CD4-positive, alpha-beta T cell (primary cell): ENCODE results near the gene XPO6. TPM values are rescaled to one million over a fixed set of nuclear protein-coding genes. Genes with fewer than 3 reads are reported as not detected.
A peak's percentile ranks its signal among the peaks of the same experiment; 100 is the strongest.

ENCODE experiments used
- ATAC-seq: fragments of 200-7000 bp; cut with Tn5 transposase; one replicate; pipeline ENCODE4 v1.10.0; 2022; ENCODE audit warnings: mild to moderate bottlenecking; ENCODE audit not compliant: poor library complexity
- CTCF ChIA-PET: fragments of 350-600 bp; sonication (Branson Sonifier 250); formaldehyde crosslinking; loops from one replicate; lab custom pipeline; 2021; ENCODE audit warnings: antibody characterized with exemption, inconsistent platforms; lab: Charles Lee
- POLR2A ChIA-PET: fragments of 350-600 bp; sonication (Branson Sonifier 250); formaldehyde crosslinking; loops from one replicate; lab custom pipeline; 2021; ENCODE audit warnings: antibody characterized with exemption, inconsistent platforms; lab: Charles Lee
- DNase-seq, 14 experiments: peaks; one replicate each; pipeline ENCODE4 v3.0.0-alpha.2; 2013 to 2020; ENCODE audit warnings: mixed read lengths in 2 of 14
- H3K27ac ChIP-seq, 2 donors: one replicate each; pipeline versions ENCODE4 v1.5.1 to v1.7.0; 2013; ENCODE audit warnings: low read length in 2 of 2, low read depth in 1 of 2, mild to moderate bottlenecking in 1 of 2
- H3K27me3 ChIP-seq, 2 experiments: 1 replicate in 1 of 2; 2 replicates in 1 of 2; pipeline versions ENCODE4 v1.6.1 to v1.7.0; 2013; ENCODE audit warnings: low read length in 2 of 2, control low read depth in 1 of 2, mild to moderate bottlenecking in 1 of 2, moderate library complexity in 1 of 2; ENCODE audit not compliant: insufficient read depth in 2 of 2, control insufficient read depth in 1 of 2
- H3K36me3 ChIP-seq: one replicate; pipeline ENCODE4 v1.6.1; 2013; ENCODE audit warnings: low read length, control low read depth; ENCODE audit not compliant: insufficient read depth
- H3K4me1 ChIP-seq: one replicate; pipeline ENCODE4 v1.6.1; 2013; ENCODE audit warnings: low read length, control low read depth; ENCODE audit not compliant: insufficient read depth
- H3K4me3 ChIP-seq: one replicate; pipeline ENCODE4 v1.5.1; 2013; ENCODE audit warnings: mild to moderate bottlenecking, low read length, moderate library complexity
- H3K9me3 ChIP-seq, 2 experiments: 1 replicate in 1 of 2; 2 replicates in 1 of 2; pipeline versions ENCODE4 v1.6.1 to v1.7.0; 2013; ENCODE audit warnings: low read length in 2 of 2, mild to moderate bottlenecking in 2 of 2, control low read depth in 1 of 2, moderate library complexity in 1 of 2; ENCODE audit not compliant: control insufficient read depth in 1 of 2, insufficient read depth in 1 of 2
- H3K27ac Mint-ChIP-seq: one replicate; pipeline ENCODE4 v1.8.0; 2020; ENCODE audit warnings: mixed read lengths
- H3K27me3 Mint-ChIP-seq: one replicate; pipeline ENCODE4 v1.8.0; 2021; ENCODE audit warnings: mixed read lengths
- H3K36me3 Mint-ChIP-seq: one replicate; pipeline ENCODE4 v1.8.0; 2021; ENCODE audit warnings: low read depth, mixed read lengths
- H3K4me1 Mint-ChIP-seq: one replicate; pipeline ENCODE4 v1.8.0; 2021; ENCODE audit warnings: low read depth, mixed read lengths
- H3K4me3 Mint-ChIP-seq: one replicate; pipeline ENCODE4 v1.8.0; 2020; ENCODE audit warnings: mild to moderate bottlenecking, mixed read lengths
- H3K9me3 Mint-ChIP-seq: one replicate; pipeline ENCODE4 v1.8.0; 2020; ENCODE audit warnings: mixed read lengths
- intact Hi-C, 2 experiments: fragments of 100-400 bp; cut with DNase I in 1 of 2; cut with micrococcal nuclease in 1 of 2; formaldehyde crosslinking; loops; one replicate each; pipeline versions ENCODE4 v1.15.1 to v1.9.0; 2023 to 2025; cut with DNase I, micrococcal nuclease
- total RNA-seq, 174 experiments: library from RNA in 2 of 174; stranded (reverse) in 2 of 174; gene quantifications; one replicate each; pipeline ENCODE4 v1.2.3 and lab custom pipeline; 2021 to 2026
- TF ChIP-seq, protein P1 (sequence below): fragments of 200-600 bp; IDR thresholded peaks from one replicate; pipeline ENCODE4 v1.8.0; 2022; ENCODE audit warnings: antibody characterized with exemption, mild to moderate bottlenecking

The XPO6 gene
- total RNA-seq, 2 experiments from 2014 or later, result 378 to 390 TPM

DNA sequence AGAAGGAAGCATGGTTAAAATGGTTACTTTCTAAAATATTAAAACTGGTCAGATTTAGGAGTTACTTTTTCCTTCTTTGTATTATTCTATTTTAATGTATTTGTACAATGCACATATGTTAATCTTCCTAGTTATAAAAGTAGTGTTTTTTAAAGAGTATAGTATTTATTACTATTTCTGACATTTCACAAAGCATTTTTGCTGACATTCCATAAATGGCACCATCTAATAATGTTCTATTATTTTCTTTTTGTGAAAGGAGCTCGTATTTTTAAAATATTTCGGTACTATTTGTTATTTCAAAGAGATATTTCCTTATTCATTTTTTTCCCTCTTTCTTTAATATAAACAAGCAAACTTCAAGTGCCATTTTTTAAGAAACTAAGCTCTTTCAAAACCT lies 100.8 kb downstream of the XPO6 start:
- H3K27ac Mint-ChIP-seq, result peak overlapping the region; percentile 66
- H3K27ac ChIP-seq, result no peak overlapping the region
- CTCF ChIA-PET, result interaction anchor here (1.1 to 1.4 kb wide), 2 partner anchors 18 to 20 kb away, joined by 3 read pairs; no protein-coding TSS in a partner anchor

DNA sequence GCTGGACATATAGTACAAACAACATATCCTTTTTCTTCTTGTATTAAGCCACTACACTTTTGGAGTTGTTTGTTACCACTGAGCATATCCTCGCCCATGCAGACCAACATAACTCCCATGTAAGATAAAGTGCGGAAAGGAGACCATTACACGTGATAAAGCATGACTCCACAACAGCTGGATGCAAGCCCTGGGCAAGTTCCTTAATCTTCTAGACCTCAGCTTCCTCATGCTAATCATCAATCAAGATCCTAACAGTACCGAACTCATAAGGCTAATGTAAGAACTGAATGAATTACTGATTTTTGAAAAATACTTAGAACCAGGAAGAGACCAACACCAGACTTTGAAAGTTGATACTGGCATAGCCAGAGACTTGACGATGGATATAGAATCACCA lies 101.3 kb downstream of the XPO6 start:
- Mint-ChIP-seq H3K27me3 (no peaks in the 10 kb centered on the region), H3K36me3 (peaks cover 99% of the 10 kb centered on the region), H3K9me3 (no peaks in the 10 kb centered on the region), H3K4me3 (no peak overlapping the region), H3K27ac (peak overlapping the region; percentile 66), H3K4me1 (peaks cover 24% of the 10 kb centered on the region)
- no peak overlapping the region for H3K4me3 ChIP-seq
- TF ChIP-seq, protein P1, sequence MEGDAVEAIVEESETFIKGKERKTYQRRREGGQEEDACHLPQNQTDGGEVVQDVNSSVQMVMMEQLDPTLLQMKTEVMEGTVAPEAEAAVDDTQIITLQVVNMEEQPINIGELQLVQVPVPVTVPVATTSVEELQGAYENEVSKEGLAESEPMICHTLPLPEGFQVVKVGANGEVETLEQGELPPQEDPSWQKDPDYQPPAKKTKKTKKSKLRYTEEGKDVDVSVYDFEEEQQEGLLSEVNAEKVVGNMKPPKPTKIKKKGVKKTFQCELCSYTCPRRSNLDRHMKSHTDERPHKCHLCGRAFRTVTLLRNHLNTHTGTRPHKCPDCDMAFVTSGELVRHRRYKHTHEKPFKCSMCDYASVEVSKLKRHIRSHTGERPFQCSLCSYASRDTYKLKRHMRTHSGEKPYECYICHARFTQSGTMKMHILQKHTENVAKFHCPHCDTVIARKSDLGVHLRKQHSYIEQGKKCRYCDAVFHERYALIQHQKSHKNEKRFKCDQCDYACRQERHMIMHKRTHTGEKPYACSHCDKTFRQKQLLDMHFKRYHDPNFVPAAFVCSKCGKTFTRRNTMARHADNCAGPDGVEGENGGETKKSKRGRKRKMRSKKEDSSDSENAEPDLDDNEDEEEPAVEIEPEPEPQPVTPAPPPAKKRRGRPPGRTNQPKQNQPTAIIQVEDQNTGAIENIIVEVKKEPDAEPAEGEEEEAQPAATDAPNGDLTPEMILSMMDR, result no peak
- peaks cover 4% of the 10 kb centered on the region for H3K4me1 ChIP-seq
- no peak for ATAC-seq
- H3K36me3 ChIP-seq, result peaks cover 97% of the 10 kb centered on the region
- POLR2A ChIA-PET, result interaction anchor here (1.2 kb wide), 1 partner anchor 18 kb away, joined by 3 read pairs; no protein-coding TSS in a partner anchor
- H3K27me3 ChIP-seq, result no peaks in the 10 kb centered on the region
- H3K27ac ChIP-seq, result no peak overlapping the region
- CTCF ChIA-PET, result interaction anchor here (1.1 to 1.4 kb wide), 2 partner anchors 18 to 20 kb away, joined by 3 read pairs; no protein-coding TSS in a partner anchor
- H3K9me3 ChIP-seq, result no peaks in the 10 kb centered on the region
- intact Hi-C loops, result no loop called here
- peak in 2 of 14 experiments; percentile 6 to 27 for DNase-seq

More for the DNA sequence above, 100.8 kb downstream of the XPO6 start:
- H3K4me1 Mint-ChIP-seq, result peaks cover 24% of the 10 kb centered on the region
- H3K4me1 ChIP-seq, result peaks cover 4% of the 10 kb centered on the region
- no peak overlapping the region for H3K4me3 ChIP-seq
- peaks cover 99% of the 10 kb centered on the region for H3K36me3 Mint-ChIP-seq
- TF ChIP-seq, protein P1, result no peak
- no peaks in the 10 kb centered on the region for H3K9me3 Mint-ChIP-seq
- no peaks in the 10 kb centered on the region for H3K27me3 ChIP-seq
- ATAC-seq, result no peak
- H3K4me3 Mint-ChIP-seq, result no peak overlapping the region
- H3K36me3 ChIP-seq, result peaks cover 97% of the 10 kb centered on the region
- no peaks in the 10 kb centered on the region for H3K9me3 ChIP-seq
- H3K27me3 Mint-ChIP-seq, result no peaks in the 10 kb centered on the region
- intact Hi-C loops, result no loop called here
- POLR2A ChIA-PET, result interaction anchor here (1.2 kb wide), 1 partner anchor 17 kb away, joined by 3 read pairs; no protein-coding TSS in a partner anchor
- DNase-seq, result no peak

DNA sequence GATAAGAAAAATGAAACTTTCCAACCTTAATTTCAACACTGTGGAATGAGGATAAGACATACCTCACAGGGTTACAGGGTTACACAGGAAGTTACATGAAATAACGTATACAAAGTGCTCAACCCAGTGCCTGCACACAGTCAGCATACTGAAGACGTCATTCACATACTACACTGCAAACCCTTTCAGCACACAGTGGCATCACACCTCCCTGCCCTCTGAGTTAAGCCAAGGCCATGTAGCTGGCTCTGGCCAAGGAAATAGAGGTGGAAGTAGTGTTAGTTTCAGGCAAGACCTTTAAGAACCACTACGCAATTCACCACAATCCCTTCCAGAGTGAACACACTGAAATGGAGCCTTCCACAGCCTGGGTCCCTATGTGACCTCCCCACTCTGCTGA lies 101.7 kb downstream of the XPO6 start:
- H3K4me3 ChIP-seq, result no peak overlapping the region
- H3K9me3 ChIP-seq, result no peaks in the 10 kb centered on the region
- H3K9me3 Mint-ChIP-seq, result no peaks in the 10 kb centered on the region
- H3K36me3 ChIP-seq, result peaks cover 97% of the 10 kb centered on the region
- DNase-seq (no peak), ATAC-seq (no peak)
- ChIA-PET CTCF (interaction anchor here (1.4 kb wide), 1 partner anchor 19 kb away, joined by 3 read pairs; no protein-coding TSS in a partner anchor), POLR2A (interaction anchor here (1.2 kb wide), 1 partner anchor 18 kb away, joined by 3 read pairs; no protein-coding TSS in a partner anchor)
- H3K27ac ChIP-seq, result no peak overlapping the region
- peaks cover 4% of the 10 kb centered on the region for H3K4me1 ChIP-seq
- H3K4me1 Mint-ChIP-seq, result peaks cover 23% of the 10 kb centered on the region
- intact Hi-C loops, result no loop called here
- peaks cover 99% of the 10 kb centered on the region for H3K36me3 Mint-ChIP-seq
- TF ChIP-seq, protein P1, result no peak
- no peaks in the 10 kb centered on the region for H3K27me3 ChIP-seq
- H3K4me3 Mint-ChIP-seq, result no peak overlapping the region
- peak overlapping the region; percentile 66 for H3K27ac Mint-ChIP-seq
- no peaks in the 10 kb centered on the region for H3K27me3 Mint-ChIP-seq
